SK-N-MC (cell line): ENCODE data around the gene CCDC172.

Experiments
- EZH2 ChIP-seq: fragments of 200-600 bp; sonication (generic); IDR thresholded peaks from one replicate; pipeline ENCODE4 v1.6.1; 2017; ENCODE audit warnings: antibody characterized with exemption
- FOXP2 ChIP-seq: optimal IDR thresholded peaks from 2 replicates; pipeline ENCODE3; 2011; ENCODE audit warnings: mild to moderate bottlenecking, moderate library complexity; ENCODE audit not compliant: insufficient read depth; ENCODE audit errors: extremely low read length, control extremely low read depth
- POLR2AphosphoS5 ChIP-seq: IDR thresholded peaks from 2 replicates; pipeline ENCODE4 v1.6.1; 2012; ENCODE audit warnings: mild to moderate bottlenecking, low read depth, low read length, borderline replicate concordance

DNA sequence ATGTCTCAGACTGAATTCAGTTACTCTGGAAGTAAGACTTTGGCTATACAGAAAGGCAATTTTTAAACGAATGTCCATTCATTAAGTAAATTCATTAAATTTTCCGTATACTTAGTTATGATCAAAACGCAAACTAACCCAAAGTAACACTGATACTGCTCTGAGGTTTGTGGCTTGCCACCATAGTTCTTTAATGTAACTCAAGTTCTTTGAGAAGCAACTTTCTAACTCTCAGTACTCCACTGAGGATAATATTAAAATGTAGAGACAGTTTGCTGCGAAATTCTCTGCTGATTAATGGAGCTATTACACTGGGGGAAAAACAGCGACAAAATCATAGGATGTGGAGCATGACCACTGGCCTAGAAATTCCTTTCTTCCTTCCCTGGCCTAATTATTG is 58.0 kb downstream of the CCDC172 start:
- no peak for TF ChIP-seq POLR2AphosphoS5
- no peak for TF ChIP-seq EZH2
- TF ChIP-seq FOXP2 = no peak
